ENCODE data around the gene TUBA1C.

Gene TUBA1C

GRCh38 chr12:49296836-49297694, 32.2 kb downstream of the TUBA1C start:
- POLR2A ChIA-PET: interaction anchor here (1.1 kb wide), 1 partner anchor 40 kb away, joined by 3 read pairs; the partner anchor contains the start of gene C1QL4
- Histone ChIP-seq H3K4me1 (ENCODE audit: control extremely low read depth in 1 of 4, control insufficient read depth in 4 of 4, insufficient read depth in 4 of 4, low read length in 3 of 4) (peaks cover 0 to 30% (median 18%) of the 10 kb centered on the region in 4 experiments), H3K27ac (ENCODE audit: insufficient read depth in 1 of 2, low read depth in 1 of 2, low read length in 2 of 2, poor library complexity in 1 of 2, severe bottlenecking in 2 of 2) (no peak overlapping the region), H3K36me3 (ENCODE audit: control insufficient read depth in 4 of 4, insufficient read depth in 4 of 4, low read length in 3 of 4) (no peaks in the 10 kb centered on the region), H3K4me3 (ENCODE audit: control insufficient read depth in 1 of 7, extremely low read depth in 1 of 7, insufficient read depth in 4 of 7, low read depth in 2 of 7, low read length in 6 of 7) (peak overlapping the region in 6 of 7 experiments; percentile 8 to 50 (median 40)), H3K9me3 (ENCODE audit: control extremely low read depth in 1 of 5, control insufficient read depth in 4 of 5, insufficient read depth in 2 of 5, low read depth in 1 of 5, low read length in 4 of 5) (no peaks in the 10 kb centered on the region), H3K27me3 (replicated peaks in 2 of 5; ENCODE audit: control insufficient read depth in 4 of 5, insufficient read depth in 5 of 5, low read length in 4 of 5) (peaks cover 0 to 66% (median 52%) of the 10 kb centered on the region in 5 experiments)
- 4% methylated on average over 53 of the region's 77 CpGs for WGBS (ENCODE audit: insufficient coverage)
- peak in 2 of 3 donors; percentile 24 to 36 for DNase-seq
- CTCF ChIA-PET: interaction anchor here (0.6 to 16.9 kb wide), 13 partner anchors 8 to 242 kb away, joined by 3 to 172 read pairs (median 7); partner anchors contain the start of genes C1QL4 and KCNH3

GRCh38 chr12:49297695-49298060, 32.8 kb downstream of the TUBA1C start:
- Histone ChIP-seq H3K4me1 (ENCODE audit: control extremely low read depth in 1 of 4, control insufficient read depth in 4 of 4, insufficient read depth in 4 of 4, low read length in 3 of 4) (peaks cover 0 to 30% (median 18%) of the 10 kb centered on the region in 4 experiments), H3K9me3 (ENCODE audit: control extremely low read depth in 1 of 5, control insufficient read depth in 4 of 5, insufficient read depth in 2 of 5, low read depth in 1 of 5, low read length in 4 of 5) (no peaks in the 10 kb centered on the region), H3K36me3 (ENCODE audit: control insufficient read depth in 4 of 4, insufficient read depth in 4 of 4, low read length in 3 of 4) (no peaks in the 10 kb centered on the region), H3K27me3 (replicated peaks in 2 of 5; ENCODE audit: control insufficient read depth in 4 of 5, insufficient read depth in 5 of 5, low read length in 4 of 5) (peaks cover 0 to 69% (median 50%) of the 10 kb centered on the region in 5 experiments), H3K27ac (ENCODE audit: insufficient read depth in 1 of 2, low read depth in 1 of 2, low read length in 2 of 2, poor library complexity in 1 of 2, severe bottlenecking in 2 of 2) (no peak overlapping the region), H3K4me3 (ENCODE audit: control insufficient read depth in 1 of 7, extremely low read depth in 1 of 7, insufficient read depth in 4 of 7, low read depth in 2 of 7, low read length in 6 of 7) (peak overlapping the region in 2 of 7 experiments; percentile 36 to 50)
- no peak for DNase-seq
- ChIA-PET CTCF (interaction anchor here (0.6 to 16.9 kb wide), 9 partner anchors 9 to 241 kb away, joined by 3 to 172 read pairs (median 14); partner anchors contain the start of genes C1QL4 and KCNH3), POLR2A (interaction anchor here (1.1 kb wide), 1 partner anchor 39 kb away, joined by 3 read pairs; the partner anchor contains the start of gene C1QL4)
- 20% methylated on average over 1 of the region's 8 CpGs for WGBS (ENCODE audit: insufficient coverage)

DNA sequence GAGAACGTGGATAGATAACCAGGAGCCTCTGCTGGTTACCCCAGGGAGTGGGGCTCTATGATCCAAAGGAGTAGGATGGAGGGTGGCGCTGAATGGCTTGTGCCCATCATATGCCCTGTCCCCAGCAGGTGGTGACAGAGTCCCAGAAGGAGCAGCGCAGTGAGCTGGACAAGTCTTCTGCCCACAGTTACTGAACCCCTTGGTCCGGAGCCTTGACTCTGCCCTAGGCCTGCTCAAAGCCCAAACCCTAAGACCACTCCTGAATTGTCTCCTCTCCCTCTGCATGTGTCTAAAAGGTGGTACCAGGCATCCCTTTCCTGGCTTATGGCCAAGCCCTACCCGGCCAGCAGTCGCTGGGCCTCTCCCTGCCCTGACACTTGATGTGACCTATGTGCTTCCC, 33.3 kb downstream of the TUBA1C start:
- Histone ChIP-seq H3K9me3 (ENCODE audit: control extremely low read depth in 1 of 5, control insufficient read depth in 4 of 5, insufficient read depth in 2 of 5, low read depth in 1 of 5, low read length in 4 of 5) (no peaks in the 10 kb centered on the region), H3K27ac (ENCODE audit: insufficient read depth in 1 of 2, low read depth in 1 of 2, low read length in 2 of 2, poor library complexity in 1 of 2, severe bottlenecking in 2 of 2) (no peak overlapping the region), H3K4me1 (ENCODE audit: control extremely low read depth in 1 of 4, control insufficient read depth in 4 of 4, insufficient read depth in 4 of 4, low read length in 3 of 4) (peaks cover 0 to 30% (median 18%) of the 10 kb centered on the region in 4 experiments), H3K4me3 (ENCODE audit: control insufficient read depth in 1 of 7, extremely low read depth in 1 of 7, insufficient read depth in 4 of 7, low read depth in 2 of 7, low read length in 6 of 7) (no peak overlapping the region), H3K36me3 (ENCODE audit: control insufficient read depth in 4 of 4, insufficient read depth in 4 of 4, low read length in 3 of 4) (no peaks in the 10 kb centered on the region), H3K27me3 (replicated peaks in 2 of 5; ENCODE audit: control insufficient read depth in 4 of 5, insufficient read depth in 5 of 5, low read length in 4 of 5) (peaks cover 0 to 65% (median 47%) of the 10 kb centered on the region in 5 experiments)
- POLR2A ChIA-PET: no interaction called here
- WGBS (ENCODE audit: insufficient coverage): 63% methylated on average over 3 of the region's 6 CpGs
- peak in 2 of 3 donors; percentile 44 to 46 for DNase-seq
- CTCF ChIA-PET: interaction anchor here (0.9 to 16.9 kb wide), 8 partner anchors 9 to 60 kb away, joined by 3 to 172 read pairs (median 11); partner anchors contain the start of genes C1QL4 and DNAJC22

DNA sequence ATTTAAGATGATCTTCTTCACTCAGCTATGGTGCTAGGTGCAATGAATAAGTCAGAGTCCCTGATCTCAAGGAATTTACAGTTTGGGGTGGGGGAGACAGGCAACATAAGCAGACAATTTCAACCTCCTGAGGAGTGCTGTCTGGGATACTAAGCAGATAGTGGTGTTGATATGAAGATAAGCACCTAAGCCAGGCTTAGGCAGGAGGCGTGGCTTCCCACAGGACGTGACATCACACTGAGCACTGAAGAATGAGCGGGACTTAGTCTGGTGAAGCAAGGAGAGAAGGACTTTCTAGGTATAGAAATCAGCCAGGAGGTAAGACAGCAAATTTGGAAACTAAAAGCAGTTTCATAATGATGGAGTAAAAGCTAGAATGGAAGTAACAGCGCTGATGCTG, 36.9 kb downstream of the TUBA1C start:
- H3K36me3 ChIP-seq (ENCODE audit: control insufficient read depth in 4 of 4, insufficient read depth in 4 of 4, low read length in 3 of 4): no peaks in the 10 kb centered on the region
- peaks cover 0 to 16% (median 9%) of the 10 kb centered on the region in 4 experiments for H3K4me1 ChIP-seq (ENCODE audit: control extremely low read depth in 1 of 4, control insufficient read depth in 4 of 4, insufficient read depth in 4 of 4, low read length in 3 of 4)
- ChIA-PET POLR2A (no interaction called here), CTCF (interaction anchor here (1.6 kb wide), 1 partner anchor 16 kb away, joined by 6 read pairs; no protein-coding TSS in a partner anchor)
- no peaks in the 10 kb centered on the region for H3K9me3 ChIP-seq (ENCODE audit: control extremely low read depth in 1 of 5, control insufficient read depth in 4 of 5, insufficient read depth in 2 of 5, low read depth in 1 of 5, low read length in 4 of 5)
- peaks cover 0 to 29% (median 22%) of the 10 kb centered on the region in 5 experiments for H3K27me3 ChIP-seq (replicated peaks in 2 of 5; ENCODE audit: control insufficient read depth in 4 of 5, insufficient read depth in 5 of 5, low read length in 4 of 5)
- no peak overlapping the region for H3K4me3 ChIP-seq (ENCODE audit: control insufficient read depth in 1 of 7, extremely low read depth in 1 of 7, insufficient read depth in 4 of 7, low read depth in 2 of 7, low read length in 6 of 7)
- no peak overlapping the region for H3K27ac ChIP-seq (ENCODE audit: insufficient read depth in 1 of 2, low read depth in 1 of 2, low read length in 2 of 2, poor library complexity in 1 of 2, severe bottlenecking in 2 of 2)
- DNase-seq: no peak
- WGBS (ENCODE audit: insufficient coverage): 78% methylated on average over 3 of the region's 4 CpGs

- CTCF ChIA-PET: interaction anchor here (0.8 to 4.5 kb wide), 9 partner anchors 9 to 54 kb away, joined by 3 to 21 read pairs (median 3); partner anchors contain the start of gene PRPH
- Histone ChIP-seq H3K4me1 (ENCODE audit: control extremely low read depth in 1 of 4, control insufficient read depth in 4 of 4, insufficient read depth in 4 of 4, low read length in 3 of 4) (no peaks in the 10 kb centered on the region), H3K36me3 (ENCODE audit: control insufficient read depth in 4 of 4, insufficient read depth in 4 of 4, low read length in 3 of 4) (no peaks in the 10 kb centered on the region), H3K9me3 (ENCODE audit: control extremely low read depth in 1 of 5, control insufficient read depth in 4 of 5, insufficient read depth in 2 of 5, low read depth in 1 of 5, low read length in 4 of 5) (no peaks in the 10 kb centered on the region), H3K27me3 (replicated peaks in 2 of 5; ENCODE audit: control insufficient read depth in 4 of 5, insufficient read depth in 5 of 5, low read length in 4 of 5) (peaks cover 1 to 7% (median 5%) of the 10 kb centered on the region in 5 experiments), H3K4me3 (ENCODE audit: control insufficient read depth in 1 of 7, extremely low read depth in 1 of 7, insufficient read depth in 4 of 7, low read depth in 2 of 7, low read length in 6 of 7) (no peak overlapping the region), H3K27ac (ENCODE audit: insufficient read depth in 1 of 2, low read depth in 1 of 2, low read length in 2 of 2, poor library complexity in 1 of 2, severe bottlenecking in 2 of 2) (no peak overlapping the region)
- POLR2A ChIA-PET: no interaction called here
- no peak for DNase-seq
- 100% methylated on average over 1 of the region's 2 CpGs for WGBS (ENCODE audit: insufficient coverage)
Measured at GRCh38 chr12:49304161-49304560, 39.3 kb downstream of the TUBA1C start.

DNA sequence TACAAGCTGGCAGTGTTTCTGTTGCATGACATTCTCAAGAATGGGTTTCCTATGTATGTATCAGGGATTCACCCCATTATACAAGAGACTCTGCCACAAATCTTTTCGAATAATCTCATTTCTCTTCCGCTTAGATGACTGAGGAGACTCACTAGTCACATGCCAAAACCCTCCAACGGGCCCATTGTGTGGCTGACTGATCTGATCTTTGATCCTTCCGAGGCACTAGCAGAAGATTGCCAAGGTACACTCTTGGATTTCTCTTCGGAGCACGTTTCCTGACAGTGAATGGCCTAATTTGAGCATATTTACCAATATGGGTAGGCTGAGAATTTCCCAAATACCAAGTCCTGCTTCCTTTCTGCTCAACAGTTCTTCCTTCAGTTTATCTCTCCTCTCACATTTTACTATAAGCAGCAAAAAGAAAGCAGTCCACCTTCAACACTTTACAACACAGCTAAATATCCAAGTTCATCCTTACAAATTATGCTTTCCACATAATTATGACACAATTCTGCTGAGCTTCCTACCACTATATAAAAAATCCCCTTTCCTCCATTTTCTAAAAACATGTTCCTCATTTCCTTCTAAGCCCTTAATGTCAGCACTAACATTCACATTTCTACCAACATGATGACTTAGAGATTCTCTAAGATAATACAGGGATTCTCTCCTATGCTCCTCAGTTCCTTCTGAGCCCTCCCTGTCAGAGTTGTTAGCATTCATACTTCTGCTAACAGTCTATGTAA, 41.1 kb downstream of the TUBA1C start:
- POLR2A ChIA-PET: no interaction called here
- no peaks in the 10 kb centered on the region for H3K4me1 ChIP-seq (ENCODE audit: control extremely low read depth in 1 of 4, control insufficient read depth in 4 of 4, insufficient read depth in 4 of 4, low read length in 3 of 4)
- peaks cover 2 to 7% (median 6%) of the 10 kb centered on the region in 5 experiments for H3K27me3 ChIP-seq (replicated peaks in 2 of 5; ENCODE audit: control insufficient read depth in 4 of 5, insufficient read depth in 5 of 5, low read length in 4 of 5)
- H3K4me3 ChIP-seq (ENCODE audit: control insufficient read depth in 1 of 7, extremely low read depth in 1 of 7, insufficient read depth in 4 of 7, low read depth in 2 of 7, low read length in 6 of 7): no peak overlapping the region
- no peaks in the 10 kb centered on the region for H3K9me3 ChIP-seq (ENCODE audit: control extremely low read depth in 1 of 5, control insufficient read depth in 4 of 5, insufficient read depth in 2 of 5, low read depth in 1 of 5, low read length in 4 of 5)
- no peak overlapping the region for H3K27ac ChIP-seq (ENCODE audit: insufficient read depth in 1 of 2, low read depth in 1 of 2, low read length in 2 of 2, poor library complexity in 1 of 2, severe bottlenecking in 2 of 2)
- CTCF ChIA-PET: interaction anchor here (1.0 to 4.5 kb wide), 7 partner anchors 10 to 43 kb away, joined by 3 to 21 read pairs (median 4); no protein-coding TSS in a partner anchor
- no peaks in the 10 kb centered on the region for H3K36me3 ChIP-seq (ENCODE audit: control insufficient read depth in 4 of 4, insufficient read depth in 4 of 4, low read length in 3 of 4)
- 100% methylated on average over 6 of the region's 6 CpGs for WGBS (ENCODE audit: insufficient coverage)
- peak in 2 of 3 donors; percentile 13 to 24 for DNase-seq

Data from common myeloid progenitor, CD34-positive (primary cell).